HFFc6 (cell line): ENCODE measurements around the gene SMIM23. TPM values are rescaled to one million over a fixed set of nuclear protein-coding genes. Genes with fewer than 3 reads are reported as not detected.
"Not testable (repeated sequence)": the region's sequence is repeated elsewhere in the genome, so short reads cannot be mapped to it uniquely, and the experiment has no call there.

Source experiments
- DNase-seq: peaks from one replicate; pipeline ENCODE4 v3.0.0-alpha.2; 2018
- H3K27ac Mint-ChIP-seq: 2 replicates; pipeline ENCODE4 v1.8.0; 2020; ENCODE audit warnings: mild to moderate bottlenecking, mixed read lengths
- H3K27me3 Mint-ChIP-seq: 2 replicates; pipeline ENCODE4 v1.8.0; 2021; ENCODE audit warnings: mild to moderate bottlenecking, moderate library complexity, mixed read lengths; ENCODE audit not compliant: insufficient read depth
- H3K36me3 Mint-ChIP-seq: 2 replicates; pipeline ENCODE4 v1.8.0; 2021; ENCODE audit warnings: low read depth, mixed read lengths
- H3K4me1 Mint-ChIP-seq: 2 replicates; pipeline ENCODE4 v1.8.0; 2020; ENCODE audit warnings: low read depth, mixed read lengths
- H3K4me3 Mint-ChIP-seq: 2 replicates; pipeline ENCODE4 v1.8.0; 2020; ENCODE audit warnings: mild to moderate bottlenecking, moderate library complexity, mixed read lengths
- H3K9me3 Mint-ChIP-seq: 2 replicates; pipeline ENCODE4 v1.8.0; 2020; ENCODE audit warnings: mild to moderate bottlenecking, mixed read lengths
- total RNA-seq, 6 experiments: library from RNA; stranded (reverse); fragmentation: NEBNext Ultra II Directional; extraction: Animal tissue kit (Norgen Biotek cat#: 25700); gene quantifications; 2 replicates in 1 of 6; 3 replicates in 5 of 6; pipeline ENCODE4 v1.2.3, GENCODE V29; 2021
- TF ChIP-seq, protein P1 (sequence below): fragments of 200-600 bp; sonication (generic); IDR thresholded peaks from 2 replicates; pipeline ENCODE4 v1.5.0; 2021; ENCODE audit warnings: antibody characterized with exemption, mild to moderate bottlenecking

Gene SMIM23
- total RNA-seq, 6 experiments from 2014 or later, result not detected

GRCh38 chr5:171771856-171772255 lies 13.8 kb upstream of the SMIM23 start:
- H3K27ac Mint-ChIP-seq, result no peak overlapping the region
- TF ChIP-seq, protein P1, sequence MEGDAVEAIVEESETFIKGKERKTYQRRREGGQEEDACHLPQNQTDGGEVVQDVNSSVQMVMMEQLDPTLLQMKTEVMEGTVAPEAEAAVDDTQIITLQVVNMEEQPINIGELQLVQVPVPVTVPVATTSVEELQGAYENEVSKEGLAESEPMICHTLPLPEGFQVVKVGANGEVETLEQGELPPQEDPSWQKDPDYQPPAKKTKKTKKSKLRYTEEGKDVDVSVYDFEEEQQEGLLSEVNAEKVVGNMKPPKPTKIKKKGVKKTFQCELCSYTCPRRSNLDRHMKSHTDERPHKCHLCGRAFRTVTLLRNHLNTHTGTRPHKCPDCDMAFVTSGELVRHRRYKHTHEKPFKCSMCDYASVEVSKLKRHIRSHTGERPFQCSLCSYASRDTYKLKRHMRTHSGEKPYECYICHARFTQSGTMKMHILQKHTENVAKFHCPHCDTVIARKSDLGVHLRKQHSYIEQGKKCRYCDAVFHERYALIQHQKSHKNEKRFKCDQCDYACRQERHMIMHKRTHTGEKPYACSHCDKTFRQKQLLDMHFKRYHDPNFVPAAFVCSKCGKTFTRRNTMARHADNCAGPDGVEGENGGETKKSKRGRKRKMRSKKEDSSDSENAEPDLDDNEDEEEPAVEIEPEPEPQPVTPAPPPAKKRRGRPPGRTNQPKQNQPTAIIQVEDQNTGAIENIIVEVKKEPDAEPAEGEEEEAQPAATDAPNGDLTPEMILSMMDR, result no peak
- peaks cover 9% of the 10 kb centered on the region; the same call in 1 of the 2 replicates for H3K36me3 Mint-ChIP-seq
- peaks cover 9% of the 10 kb centered on the region for H3K9me3 Mint-ChIP-seq
- DNase-seq, result no peak
- no peaks in the 10 kb centered on the region for H3K4me1 Mint-ChIP-seq
- peaks cover 26% of the 10 kb centered on the region for H3K27me3 Mint-ChIP-seq
- no peak overlapping the region for H3K4me3 Mint-ChIP-seq

GRCh38 chr5:171773106-171773505 lies 12.5 kb upstream of the SMIM23 start:
- peaks cover under 1% of the 10 kb centered on the region; the same call in 1 of the 2 replicates for H3K9me3 Mint-ChIP-seq
- H3K27ac Mint-ChIP-seq, result no peak overlapping the region
- H3K36me3 Mint-ChIP-seq, result no peaks in the 10 kb centered on the region
- TF ChIP-seq, protein P1, result no peak
- H3K4me1 Mint-ChIP-seq, result no peaks in the 10 kb centered on the region
- no peak for DNase-seq
- peaks cover 31% of the 10 kb centered on the region for H3K27me3 Mint-ChIP-seq
- no peak overlapping the region for H3K4me3 Mint-ChIP-seq

DNA sequence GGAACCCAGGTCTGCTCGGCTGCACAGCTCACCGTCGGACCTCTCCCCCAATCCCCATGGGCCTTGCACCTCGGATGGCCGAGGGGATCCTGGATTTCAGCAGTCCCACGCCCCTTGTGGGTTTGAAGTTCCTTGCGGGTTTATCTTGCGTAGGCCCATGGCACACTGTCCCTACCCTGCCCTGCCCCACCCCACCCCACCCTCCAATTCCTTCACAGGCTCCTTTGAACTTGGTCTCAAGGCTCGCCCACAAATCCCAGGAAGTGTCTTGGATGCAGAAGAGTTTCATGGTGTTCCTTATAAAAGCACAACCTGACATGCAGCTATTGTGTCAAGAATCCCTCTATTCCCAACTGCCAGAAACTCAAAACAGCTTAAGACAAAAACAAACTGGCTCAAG lies 11.2 kb upstream of the SMIM23 start:
- Mint-ChIP-seq H3K4me1 (no peaks in the 10 kb centered on the region), H3K27ac (no peak overlapping the region), H3K36me3 (no peaks in the 10 kb centered on the region), H3K9me3 (peaks cover 5% of the 10 kb centered on the region; the same call in 1 of the 2 replicates), H3K27me3 (peaks cover 36% of the 10 kb centered on the region), H3K4me3 (no peak overlapping the region)
- DNase-seq, result no peak
- TF ChIP-seq, protein P1, result no peak

- H3K4me1 Mint-ChIP-seq, result no peaks in the 10 kb centered on the region
- no peak overlapping the region for H3K4me3 Mint-ChIP-seq
- H3K27ac Mint-ChIP-seq, result no peak overlapping the region
- H3K36me3 Mint-ChIP-seq, result no peaks in the 10 kb centered on the region
- peaks cover 31% of the 10 kb centered on the region for H3K27me3 Mint-ChIP-seq
- TF ChIP-seq, protein P1, result no peak
- H3K9me3 Mint-ChIP-seq, result peaks cover 5% of the 10 kb centered on the region; the same call in 1 of the 2 replicates
- no peak for DNase-seq
Observed at GRCh38 chr5:171776213-171776612, 9.4 kb upstream of the SMIM23 start.

DNA sequence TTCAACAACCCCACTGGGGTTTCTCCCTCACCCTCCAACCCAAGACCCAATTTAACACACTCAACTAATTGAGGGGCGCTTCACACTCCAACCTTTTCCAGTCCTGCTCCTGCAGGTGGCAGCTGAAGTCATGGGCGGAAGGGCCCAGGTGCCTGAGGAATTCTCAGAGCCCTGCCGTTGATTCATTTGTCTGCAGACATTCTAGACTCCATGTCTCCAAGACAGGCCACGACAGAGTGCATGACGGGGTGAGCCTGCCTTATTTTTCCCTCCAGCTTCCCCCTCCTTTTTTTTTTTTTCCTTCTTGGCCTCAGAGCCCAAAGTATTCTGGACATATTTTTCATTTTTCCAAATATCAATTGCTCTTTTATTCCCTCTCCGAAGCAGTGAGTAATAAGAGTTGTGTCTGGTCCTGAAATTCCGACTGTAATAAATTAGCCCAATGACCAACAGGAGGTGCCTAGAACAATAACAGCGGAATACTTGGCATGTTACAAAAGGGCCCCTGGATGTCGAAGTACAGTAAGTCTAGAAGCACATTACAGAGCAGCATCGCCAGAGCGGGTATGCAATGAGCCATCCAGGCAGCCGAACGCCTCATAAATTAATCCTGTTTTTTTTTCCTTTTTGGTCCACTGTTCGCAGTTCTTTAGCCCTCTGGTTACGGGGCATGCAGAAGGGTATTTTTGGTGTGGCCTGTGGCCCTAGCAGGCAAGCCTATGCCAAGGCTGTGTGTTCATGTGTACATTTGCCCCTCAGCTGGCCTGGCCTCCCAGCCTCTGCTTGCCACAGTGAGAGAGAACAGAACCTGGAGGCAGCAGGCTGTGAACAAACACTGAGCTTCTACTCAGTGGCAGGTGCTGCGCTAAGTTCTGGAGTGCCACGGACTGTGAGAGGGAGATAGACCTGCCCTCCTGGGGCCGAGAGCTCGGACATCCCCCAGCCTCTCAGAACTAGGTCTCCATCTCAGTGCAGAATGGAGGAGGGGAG lies 8.6 kb upstream of the SMIM23 start:
- Mint-ChIP-seq H3K4me3 (no peak overlapping the region), H3K27ac (no peak overlapping the region), H3K27me3 (peaks cover 33% of the 10 kb centered on the region), H3K36me3 (no peaks in the 10 kb centered on the region), H3K9me3 (peaks cover 5% of the 10 kb centered on the region; the same call in 1 of the 2 replicates), H3K4me1 (no peaks in the 10 kb centered on the region)
- TF ChIP-seq, protein P1, result no peak
- DNase-seq, result no peak

DNA sequence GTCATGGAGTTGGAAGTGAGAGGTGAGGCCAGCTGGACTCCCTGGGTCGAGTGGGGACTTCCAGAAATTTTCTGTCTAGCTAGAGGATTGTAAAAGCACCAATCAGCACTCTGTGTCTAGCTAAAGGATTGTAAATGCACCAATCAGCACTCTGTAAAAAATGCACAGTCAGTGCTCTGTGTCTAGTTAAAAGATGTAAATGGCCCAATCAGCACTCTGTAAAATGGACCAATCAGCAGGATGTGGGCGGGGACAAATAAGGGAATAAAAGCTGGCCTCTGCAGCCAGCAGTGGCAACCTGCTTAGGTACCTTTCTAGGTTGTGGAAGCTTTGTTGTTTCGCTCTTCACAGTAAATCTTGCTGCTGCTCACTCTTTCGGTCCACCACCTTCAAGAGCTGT lies 3.9 kb upstream of the SMIM23 start:
- H3K27ac Mint-ChIP-seq, DNase-seq, H3K36me3 Mint-ChIP-seq, H3K4me1 Mint-ChIP-seq, H3K4me3 Mint-ChIP-seq, H3K9me3 Mint-ChIP-seq: not testable (repeated sequence)
- peaks cover 25% of the 10 kb centered on the region for H3K27me3 Mint-ChIP-seq
